SK-N-SH treated with all-trans-retinoic acid at 6 μM for 48 hours (cell line): ENCODE results near the gene PLA2G6.

ENCODE experiments used
- BACH2 ChIP-seq: fragments of 250-450 bp; sonication (Bioruptor Pico); IDR thresholded peaks from 2 replicates; pipeline ENCODE4 v1.9.0; 2021; ENCODE audit warnings: mild to moderate bottlenecking, borderline replicate concordance
- CSDC2 ChIP-seq: fragments of 250-450 bp; sonication (Bioruptor Pico); IDR thresholded peaks from 2 replicates; pipeline ENCODE4 v1.5.0; 2020; ENCODE audit warnings: mild to moderate bottlenecking, moderate library complexity
- GLIS3 ChIP-seq: fragments of 250-450 bp; sonication (Bioruptor Pico); IDR thresholded peaks from 2 replicates; pipeline ENCODE4 v1.5.0; 2020; ENCODE audit warnings: mild to moderate bottlenecking, moderate library complexity
- OSR1 ChIP-seq: fragments of 250-450 bp; sonication (Bioruptor Pico); IDR thresholded peaks from 2 replicates; pipeline ENCODE4 v1.8.0; 2022; ENCODE audit warnings: moderate library complexity, mild to moderate bottlenecking, inconsistent platforms
- TCF4 ChIP-seq: fragments of 250-450 bp; sonication (Bioruptor Pico); IDR thresholded peaks from 2 replicates; pipeline ENCODE4 v1.8.0; 2021; ENCODE audit warnings: mild to moderate bottlenecking, moderate library complexity, borderline replicate concordance
- ZFP30 ChIP-seq: fragments of 450-650 bp; formaldehyde crosslinking; IDR thresholded peaks from 2 replicates; pipeline ENCODE4 v1.5.0; 2022; ENCODE audit warnings: mild to moderate bottlenecking, moderate library complexity
- ZNF70 ChIP-seq: fragments of 450-650 bp; formaldehyde crosslinking; IDR thresholded peaks from 2 replicates; pipeline ENCODE4 v1.5.0; 2020; ENCODE audit warnings: mild to moderate bottlenecking, moderate library complexity
- TF ChIP-seq, protein P1 (sequence below): fragments of 250-450 bp; sonication (Bioruptor Pico); IDR thresholded peaks from 2 replicates; pipeline ENCODE4 v1.8.0; 2021; ENCODE audit warnings: low read depth, mild to moderate bottlenecking, moderate library complexity, borderline replicate concordance
- TF ChIP-seq, protein P2 (sequence below): fragments of 250-450 bp; sonication (Bioruptor Pico); IDR thresholded peaks from 2 replicates; pipeline ENCODE4 v1.5.1; 2021; ENCODE audit warnings: mild to moderate bottlenecking, moderate library complexity
- TF ChIP-seq, protein P3 (sequence below): fragments of 250-450 bp; sonication (Bioruptor Pico); IDR thresholded peaks from 2 replicates; pipeline ENCODE4 v1.5.0; 2020; ENCODE audit warnings: mild to moderate bottlenecking, moderate library complexity

DNA sequence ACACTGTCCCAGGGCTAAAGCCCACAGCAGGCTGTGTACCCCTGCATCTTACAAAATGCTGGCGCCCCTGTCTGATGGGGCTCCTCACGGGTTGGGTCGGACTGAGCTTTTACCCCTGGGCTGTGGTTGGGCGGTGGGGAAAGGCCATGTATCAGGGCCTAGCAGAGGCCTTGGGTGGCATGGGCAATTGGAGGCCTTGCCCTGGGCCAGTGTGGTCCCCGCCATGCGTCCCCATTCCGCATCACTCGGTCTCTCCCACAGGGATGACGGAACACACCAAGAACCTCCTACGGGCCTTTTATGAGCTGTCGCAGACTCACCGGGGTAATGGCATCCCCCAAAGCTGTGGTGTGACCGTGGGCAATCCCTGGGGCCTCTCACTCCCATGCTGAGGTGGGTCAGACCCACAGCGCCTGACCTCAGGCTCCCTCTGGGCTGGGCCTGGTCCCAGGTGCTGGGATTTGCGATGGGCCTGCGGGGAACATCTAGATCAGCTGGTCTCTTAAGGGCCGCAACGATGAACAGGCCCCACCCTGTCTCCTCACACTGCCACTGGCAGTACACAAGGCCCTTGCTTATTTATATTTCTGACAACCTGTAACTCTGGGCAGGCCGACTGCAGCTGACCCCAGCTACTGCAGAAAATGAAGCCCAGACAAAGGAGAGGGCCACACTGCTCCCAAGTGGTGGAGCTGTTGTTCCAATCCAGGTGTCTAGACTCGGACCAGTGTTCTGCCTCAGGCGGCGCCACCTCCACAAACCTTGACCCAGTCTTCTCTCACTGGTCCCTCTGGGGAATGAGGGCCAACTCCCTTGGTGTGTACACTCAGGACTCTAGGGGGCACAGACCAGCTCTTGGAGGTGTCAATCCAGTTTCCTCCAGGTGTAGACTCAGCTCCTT lies 110.0 kb downstream of the PLA2G6 start:
- TF ChIP-seq, protein P1, sequence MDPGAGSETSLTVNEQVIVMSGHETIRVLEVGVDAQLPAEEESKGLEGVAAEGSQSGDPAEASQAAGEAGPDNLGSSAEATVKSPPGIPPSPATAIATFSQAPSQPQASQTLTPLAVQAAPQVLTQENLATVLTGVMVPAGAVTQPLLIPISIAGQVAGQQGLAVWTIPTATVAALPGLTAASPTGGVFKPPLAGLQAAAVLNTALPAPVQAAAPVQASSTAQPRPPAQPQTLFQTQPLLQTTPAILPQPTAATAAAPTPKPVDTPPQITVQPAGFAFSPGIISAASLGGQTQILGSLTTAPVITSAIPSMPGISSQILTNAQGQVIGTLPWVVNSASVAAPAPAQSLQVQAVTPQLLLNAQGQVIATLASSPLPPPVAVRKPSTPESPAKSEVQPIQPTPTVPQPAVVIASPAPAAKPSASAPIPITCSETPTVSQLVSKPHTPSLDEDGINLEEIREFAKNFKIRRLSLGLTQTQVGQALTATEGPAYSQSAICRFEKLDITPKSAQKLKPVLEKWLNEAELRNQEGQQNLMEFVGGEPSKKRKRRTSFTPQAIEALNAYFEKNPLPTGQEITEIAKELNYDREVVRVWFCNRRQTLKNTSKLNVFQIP (CRISPR knock-in tag), result no peak
- TF ChIP-seq BACH2, result no peak
- TF ChIP-seq GLIS3 (CRISPR knock-in tag), result no peak
- TF ChIP-seq OSR1 (CRISPR knock-in tag), result no peak
- TF ChIP-seq TCF4 (CRISPR knock-in tag), result no peak
- TF ChIP-seq, protein P2, sequence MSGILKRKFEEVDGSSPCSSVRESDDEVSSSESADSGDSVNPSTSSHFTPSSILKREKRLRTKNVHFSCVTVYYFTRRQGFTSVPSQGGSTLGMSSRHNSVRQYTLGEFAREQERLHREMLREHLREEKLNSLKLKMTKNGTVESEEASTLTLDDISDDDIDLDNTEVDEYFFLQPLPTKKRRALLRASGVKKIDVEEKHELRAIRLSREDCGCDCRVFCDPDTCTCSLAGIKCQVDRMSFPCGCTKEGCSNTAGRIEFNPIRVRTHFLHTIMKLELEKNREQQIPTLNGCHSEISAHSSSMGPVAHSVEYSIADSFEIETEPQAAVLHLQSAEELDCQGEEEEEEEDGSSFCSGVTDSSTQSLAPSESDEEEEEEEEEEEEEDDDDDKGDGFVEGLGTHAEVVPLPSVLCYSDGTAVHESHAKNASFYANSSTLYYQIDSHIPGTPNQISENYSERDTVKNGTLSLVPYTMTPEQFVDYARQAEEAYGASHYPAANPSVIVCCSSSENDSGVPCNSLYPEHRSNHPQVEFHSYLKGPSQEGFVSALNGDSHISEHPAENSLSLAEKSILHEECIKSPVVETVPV (CRISPR knock-in tag), result no peak
- TF ChIP-seq CSDC2 (CRISPR knock-in tag), result no peak
- no peak for TF ChIP-seq ZFP30 (CRISPR knock-in tag)
- TF ChIP-seq, protein P3, sequence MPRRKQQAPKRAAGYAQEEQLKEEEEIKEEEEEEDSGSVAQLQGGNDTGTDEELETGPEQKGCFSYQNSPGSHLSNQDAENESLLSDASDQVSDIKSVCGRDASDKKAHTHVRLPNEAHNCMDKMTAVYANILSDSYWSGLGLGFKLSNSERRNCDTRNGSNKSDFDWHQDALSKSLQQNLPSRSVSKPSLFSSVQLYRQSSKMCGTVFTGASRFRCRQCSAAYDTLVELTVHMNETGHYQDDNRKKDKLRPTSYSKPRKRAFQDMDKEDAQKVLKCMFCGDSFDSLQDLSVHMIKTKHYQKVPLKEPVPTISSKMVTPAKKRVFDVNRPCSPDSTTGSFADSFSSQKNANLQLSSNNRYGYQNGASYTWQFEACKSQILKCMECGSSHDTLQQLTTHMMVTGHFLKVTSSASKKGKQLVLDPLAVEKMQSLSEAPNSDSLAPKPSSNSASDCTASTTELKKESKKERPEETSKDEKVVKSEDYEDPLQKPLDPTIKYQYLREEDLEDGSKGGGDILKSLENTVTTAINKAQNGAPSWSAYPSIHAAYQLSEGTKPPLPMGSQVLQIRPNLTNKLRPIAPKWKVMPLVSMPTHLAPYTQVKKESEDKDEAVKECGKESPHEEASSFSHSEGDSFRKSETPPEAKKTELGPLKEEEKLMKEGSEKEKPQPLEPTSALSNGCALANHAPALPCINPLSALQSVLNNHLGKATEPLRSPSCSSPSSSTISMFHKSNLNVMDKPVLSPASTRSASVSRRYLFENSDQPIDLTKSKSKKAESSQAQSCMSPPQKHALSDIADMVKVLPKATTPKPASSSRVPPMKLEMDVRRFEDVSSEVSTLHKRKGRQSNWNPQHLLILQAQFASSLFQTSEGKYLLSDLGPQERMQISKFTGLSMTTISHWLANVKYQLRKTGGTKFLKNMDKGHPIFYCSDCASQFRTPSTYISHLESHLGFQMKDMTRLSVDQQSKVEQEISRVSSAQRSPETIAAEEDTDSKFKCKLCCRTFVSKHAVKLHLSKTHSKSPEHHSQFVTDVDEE (CRISPR knock-in tag), result no peak
- no peak for TF ChIP-seq ZNF70 (CRISPR knock-in tag)
